Measurements from ENCODE around the gene GCKR. TPM values are rescaled to one million over a fixed set of nuclear protein-coding genes. Genes with fewer than 3 reads are reported as not detected.

Gene GCKR
- total and polyA plus RNA-seq, 2 of the 13 experiments (the other 11 are each of a cell fraction or from before 2014, with no cell fraction given), result 15.2 to 48.3 TPM

GRCh38 chr2:27464443-27464842 is 32.2 kb upstream of the GCKR start:
- Histone ChIP-seq H3K4me3 (replicated peaks in 1 of 3; ENCODE audit: insufficient read depth in 1 of 3, low read depth in 2 of 3, low read length in 3 of 3) (no peak overlapping the region), H3K36me3 (replicated peaks in 1 of 2; ENCODE audit: control insufficient read depth in 1 of 2, insufficient read depth in 2 of 2, low read length in 2 of 2) (no peaks in the 10 kb centered on the region; a peak in 2 of 5 replicates), H2AFZ (ENCODE audit: low read length) (no peak overlapping the region), H3K9ac (ENCODE audit: insufficient read depth, low read depth, low read length) (no peak overlapping the region), H3K27ac (ENCODE audit: extremely low read length, insufficient read depth, low read length) (no peak overlapping the region), H3K9me3 (ENCODE audit: low read length) (no peaks in the 10 kb centered on the region), H3K4me1 (ENCODE audit: insufficient read depth, low read length) (0 out of 2 replicates have a peak, but pooled peaks cover under 1% of the 10 kb centered on the region), H3K27me3 (ENCODE audit: control insufficient read depth in 1 of 2, insufficient read depth in 2 of 2, low read length in 2 of 2) (no peaks in the 10 kb centered on the region), H4K20me1 (ENCODE audit: insufficient read depth, low read length) (no peaks in the 10 kb centered on the region), H3K4me2 (ENCODE audit: low read depth, low read length) (no peak overlapping the region), H3K79me2 (ENCODE audit: insufficient read depth, low read length) (no peaks in the 10 kb centered on the region)
- in situ Hi-C loops (cut with HindIII; ENCODE audit: extremely low pct_ligation_motif_present, low pct_unique_long_range_greater_than_20kb), result no loop called here
- ChIA-PET CTCF (ENCODE audit: low intra/inter-chr PET ratio, low total read pairs) (no interaction called here), POLR2A (no interaction called here)
- no peak for ATAC-seq
- intact Hi-C loops (cut with micrococcal nuclease; ENCODE audit: unreplicated experiment), result no loop called here
- BruUV-seq (replicated peaks), result no TSS peak
- WGBS (ENCODE audit: low lambda C conversion rate), result 94% methylated on average over 7 of the region's 7 CpGs
- DNase-seq (ENCODE audit: low spot score), result no peak
- FAIRE-seq, result no peak
- no peak for TF ChIP-seq SKIL (CRISPR knock-in tag; IDR thresholded peaks at IDR 0.05; ENCODE audit: borderline replicate concordance)
- TF ChIP-seq ZNF292 (CRISPR knock-in tag; IDR thresholded peaks at IDR 0.05; ENCODE audit: borderline replicate concordance, low read depth), result no peak
- TF ChIP-seq ZNF407 (CRISPR knock-in tag; IDR thresholded peaks at IDR 0.05; ENCODE audit: not compliant biosample characterization), result no peak
- TF ChIP-seq GPN1 (CRISPR knock-in tag; IDR thresholded peaks at IDR 0.05; ENCODE audit: borderline replicate concordance), result no peak
- TF ChIP-seq HNF1A (IDR thresholded peaks at IDR 0.05; ENCODE audit: low read depth), result no peak
- TF ChIP-seq HNF1A (CRISPR knock-in tag; IDR thresholded peaks at IDR 0.05; ENCODE audit: borderline replicate concordance), result no peak
- no peak for TF ChIP-seq ZNF580 (CRISPR knock-in tag; IDR thresholded peaks at IDR 0.05; ENCODE audit: borderline replicate concordance, low read depth)
- TF ChIP-seq ZNF121 (CRISPR knock-in tag; IDR thresholded peaks at IDR 0.05), result no peak

Measured in HepG2 (cell line).